Stomach (tissue), 9 donors: ENCODE measurements around the gene MIOX. TPM values are rescaled to one million over a fixed set of nuclear protein-coding genes. Genes with fewer than 3 reads are reported as not detected.

Experiments used
- DNase-seq, 2 donors: peaks; one replicate each; pipeline versions ENCODE4 v3.0.0 to v3.0.0-alpha.2; 2013 to 2019
- H3K27ac ChIP-seq, 5 donors: fragments of 200-600 bp in 4 of 5; sonication (generic) in 4 of 5; one replicate each; pipeline ENCODE4 v1.5.1; 2013 to 2019; ENCODE audit warnings: mild to moderate bottlenecking in 1 of 5, moderate library complexity in 1 of 5
- H3K27me3 ChIP-seq, 3 donors: fragments of 200-600 bp; sonication (generic); one replicate each; pipeline ENCODE4 v1.5.1; 2017 to 2019; ENCODE audit warnings: mixed run types in 1 of 3
- H3K36me3 ChIP-seq, 4 donors: fragments of 200-600 bp; sonication (generic); 1 replicate in 3 of 4; 2 replicates in 1 of 4; pipeline ENCODE4 v1.5.1; 2016 to 2019
- H3K4me1 ChIP-seq, 4 donors: fragments of 200-600 bp; sonication (generic); one replicate each; pipeline ENCODE4 v1.5.1; 2016 to 2019
- H3K4me3 ChIP-seq, 4 donors: fragments of 200-600 bp; sonication (generic) in 3 of 4; one replicate each; pipeline ENCODE4 v1.5.1; 2016 to 2019; ENCODE audit warnings: mild to moderate bottlenecking in 1 of 4
- H3K9me3 ChIP-seq, 4 donors: fragments of 200-600 bp; sonication (generic); one replicate each; pipeline ENCODE4 v1.5.1; 2016 to 2019
- CTCF ChIP-seq, 7 experiments: fragments of 450-650 bp in 4 of 7; fragments of 200-600 bp in 3 of 7; sonication (generic) in 3 of 7; IDR thresholded peaks; one replicate each; pipeline ENCODE4 v1.5.1; 2016 to 2019; ENCODE audit warnings: antibody characterized with exemption in 7 of 7, control low read depth in 2 of 7, mild to moderate bottlenecking in 1 of 7
- EP300 ChIP-seq: sonication (generic); formaldehyde crosslinking; IDR thresholded peaks from one replicate; pipeline ENCODE4 v1.6.1; 2017; ENCODE audit warnings: antibody characterized with exemption
- POLR2A ChIP-seq, 4 donors: fragments of 450-650 bp; IDR thresholded peaks; one replicate each; pipeline ENCODE4 v1.6.1; 2016; ENCODE audit warnings: antibody characterized with exemption in 4 of 4, control low read depth in 2 of 4, mild to moderate bottlenecking in 1 of 4, moderate library complexity in 1 of 4
- POLR2AphosphoS5 ChIP-seq, 3 donors: sonication (generic); formaldehyde crosslinking; IDR thresholded peaks; one replicate each; pipeline ENCODE4 v1.6.1; 2016; ENCODE audit warnings: antibody characterized with exemption in 3 of 3
- WGBS, 5 donors: extraction: QIAGEN DNeasy Blood & Tissue Kit in 3 of 5; methylation state at CpG; one replicate each; pipeline versions ENCODE4 v1.1.5 to v1.1.7; 2013 to 2018; 5-methylcytosine and 5-hydroxymethylcytosine counted together
- intact Hi-C: fragments of 100-400 bp; cut with DNase I; formaldehyde crosslinking; loops from one replicate; pipeline ENCODE4 v1.15.1; 2023; ENCODE audit warnings: low total_unique reads
- polyA plus RNA-seq, 3 donors: library from polyadenylated mRNA; stranded (reverse); fragments of 200-250 nt; gene quantifications; one replicate each; pipeline ENCODE4 v1.2.3, GENCODE V29; 2013
- total RNA-seq, 5 donors: library from RNA; depleted of rRNA; stranded (reverse); fragments of >200 nt; gene quantifications; one replicate each; pipeline versions ENCODE4 v1.1.0 to v1.2.3, GENCODE V29; 2014 to 2016
- donor health status: healthy with polysubstance abuse.
- donor health status: Bipolar disorder and iron deficiency.
- donor health status: healthy.

The MIOX gene
- total and polyA plus RNA-seq, 8 donors, result 0.40 TPM; not detected in 7

- DNase-seq, result no peak
- Histone ChIP-seq H3K27me3 (no peaks in the 10 kb centered on the region), H3K36me3 (peaks cover 51 to 55% (median 55%) of the 10 kb centered on the region in 4 donors), H3K4me1 (peaks cover 41 to 51% (median 41%) of the 10 kb centered on the region in 4 donors), H3K27ac (no peak overlapping the region), H3K4me3 (no peak overlapping the region), H3K9me3 (no peaks in the 10 kb centered on the region)
- 84 to 92% (median 85%) methylated on average over 5 to 22 of the region's 22 CpGs for WGBS, 5 donors
- TF ChIP-seq POLR2AphosphoS5 (IDR thresholded peaks at IDR 0.05) (no peak), CTCF (IDR thresholded peaks at IDR 0.05) (no peak), POLR2A (IDR thresholded peaks at IDR 0.05) (no peak), EP300 (no peak)
- intact Hi-C loops, result no loop called here
These were observed 18.8 kb upstream of the MIOX start for GRCh38 chr22:50467773-50468440.

- peaks cover 48 to 58% (median 49%) of the 10 kb centered on the region in 4 donors for H3K4me1 ChIP-seq
- H3K27me3 ChIP-seq, result no peaks in the 10 kb centered on the region
- DNase-seq, result no peak
- H3K9me3 ChIP-seq, result no peaks in the 10 kb centered on the region
- TF ChIP-seq POLR2A (IDR thresholded peaks at IDR 0.05) (no peak), POLR2AphosphoS5 (IDR thresholded peaks at IDR 0.05) (no peak), CTCF (IDR thresholded peaks at IDR 0.05) (no peak), EP300 (no peak)
- H3K4me3 ChIP-seq, result no peak overlapping the region
- intact Hi-C loops, result no loop called here
- H3K36me3 ChIP-seq, result peaks cover 44 to 48% (median 48%) of the 10 kb centered on the region in 4 donors
- 79 to 96% (median 90%) methylated on average over 7 to 8 of the region's 8 CpGs for WGBS, 5 donors
- peak overlapping the region in 3 of 5 donors; percentile 66 to 81 (median 76) for H3K27ac ChIP-seq
These were observed 18.0 kb upstream of the MIOX start for GRCh38 chr22:50468626-50469025.

- peak overlapping the region in 2 of 4 donors; percentile 7 to 26 for H3K4me3 ChIP-seq
- peak in 2 of 3 donors; percentile 24 to 40 for TF ChIP-seq POLR2AphosphoS5 (IDR thresholded peaks at IDR 0.05)
- TF ChIP-seq POLR2A (IDR thresholded peaks at IDR 0.05), result no peak
- H3K4me1 ChIP-seq, result peaks cover 52 to 65% (median 55%) of the 10 kb centered on the region in 4 donors
- no peaks in the 10 kb centered on the region for H3K27me3 ChIP-seq
- DNase-seq, result peak; percentile 83 to 94
- H3K36me3 ChIP-seq, result peaks cover 33 to 38% (median 37%) of the 10 kb centered on the region in 4 donors
- no peaks in the 10 kb centered on the region for H3K9me3 ChIP-seq
- WGBS, 5 donors, result 7 to 38% (median 28%) methylated on average over 3 to 25 of the region's 25 CpGs
- H3K27ac ChIP-seq, result peak overlapping the region; percentile 63 to 81 (median 68)
- intact Hi-C loops, result no loop called here
These were observed 17.0 kb upstream of the MIOX start for GRCh38 chr22:50469377-50470305.

GRCh38 chr22:50470491-50470890, 16.2 kb upstream of the MIOX start:
- Histone ChIP-seq H3K27me3 (no peaks in the 10 kb centered on the region), H3K27ac (peak overlapping the region; percentile 63 to 81 (median 68)), H3K4me1 (peaks cover 55 to 70% (median 60%) of the 10 kb centered on the region in 4 donors), H3K9me3 (no peaks in the 10 kb centered on the region), H3K4me3 (peak overlapping the region in 1 of 4 donors; percentile 26), H3K36me3 (peaks cover 25 to 30% (median 29%) of the 10 kb centered on the region in 4 donors)
- DNase-seq, result peak in 1 of 2 donors; percentile 80
- intact Hi-C loops, result no loop called here
- no peak for TF ChIP-seq POLR2A (IDR thresholded peaks at IDR 0.05)
- 17 to 63% (median 27%) methylated on average over 1 to 6 of the region's 6 CpGs for WGBS, 5 donors

GRCh38 chr22:50471197-50471847, 15.3 kb upstream of the MIOX start:
- DNase-seq, result no peak
- Histone ChIP-seq H3K27me3 (no peaks in the 10 kb centered on the region), H3K9me3 (no peaks in the 10 kb centered on the region), H3K4me1 (peaks cover 56 to 74% (median 62%) of the 10 kb centered on the region in 4 donors), H3K27ac (peak overlapping the region; percentile 63 to 81 (median 68)), H3K4me3 (peak overlapping the region in 1 of 4 donors; percentile 4), H3K36me3 (peaks cover 17 to 21% (median 21%) of the 10 kb centered on the region in 4 donors)
- intact Hi-C loops, result no loop called here
- TF ChIP-seq POLR2AphosphoS5 (IDR thresholded peaks at IDR 0.05) (no peak), POLR2A (IDR thresholded peaks at IDR 0.05) (no peak), EP300 (no peak), CTCF (IDR thresholded peaks at IDR 0.05) (no peak)
- 70 to 81% (median 73%) methylated on average over 18 to 21 of the region's 21 CpGs for WGBS, 5 donors
